ENCODE measurements around the gene SEC61B. TPM values are rescaled to one million over a fixed set of nuclear protein-coding genes. Genes with fewer than 3 reads are reported as not detected.

SEC61B gene
- total RNA-seq, 1 experiment from 2014 or later = 125 TPM

- ATAC-seq (no peak), DNase-seq (ENCODE audit: low read depth, low spot score) (no peak)
- Histone ChIP-seq H3K4me2 (ENCODE audit: low read length) (no peak overlapping the region), H3K4me1 (ENCODE audit: control insufficient read depth in 1 of 2, insufficient read depth in 2 of 2, low read length in 2 of 2) (no peaks in the 10 kb centered on the region), H2AFZ (ENCODE audit: low read depth, low read length, poor library complexity, severe bottlenecking) (no peak overlapping the region), H3K36me3 (ENCODE audit: control insufficient read depth in 1 of 2, insufficient read depth in 2 of 2, low read length in 2 of 2) (peaks cover 23 to 28% of the 10 kb centered on the region in 2 experiments; a peak in 3 of 4 replicates), H3K27me3 (ENCODE audit: insufficient read depth, low read length) (no peaks in the 10 kb centered on the region), H3K27ac (ENCODE audit: low read depth, low read length) (no peak overlapping the region), H3K79me2 (ENCODE audit: insufficient read depth, low read length) (peaks cover 29% of the 10 kb centered on the region), H4K20me1 (ENCODE audit: insufficient read depth) (no peaks in the 10 kb centered on the region), H3K9ac (ENCODE audit: low read length) (no peak overlapping the region), H3K4me3 (replicated peaks in 1 of 2; ENCODE audit: low read depth in 1 of 2, low read length in 2 of 2) (no peak overlapping the region), H3K9me2 (ENCODE audit: insufficient read depth) (no peaks in the 10 kb centered on the region), H3K9me3 (ENCODE audit: control insufficient read depth in 1 of 2, insufficient read depth in 1 of 2, low read depth in 1 of 2, low read length in 2 of 2) (no peaks in the 10 kb centered on the region)
- intact Hi-C loops (cut with micrococcal nuclease) = no loop called here
- no TSS peak for BruUV-seq (replicated peaks)
- POLR2A ChIA-PET = no interaction called here
- no peak for TF ChIP-seq ZNF274 (IDR thresholded peaks at IDR 0.05; ENCODE audit: low read depth, low read length)
- TF ChIP-seq RAD21 (IDR thresholded peaks at IDR 0.05; ENCODE audit: low read depth) = no peak
- TF ChIP-seq, protein P1, sequence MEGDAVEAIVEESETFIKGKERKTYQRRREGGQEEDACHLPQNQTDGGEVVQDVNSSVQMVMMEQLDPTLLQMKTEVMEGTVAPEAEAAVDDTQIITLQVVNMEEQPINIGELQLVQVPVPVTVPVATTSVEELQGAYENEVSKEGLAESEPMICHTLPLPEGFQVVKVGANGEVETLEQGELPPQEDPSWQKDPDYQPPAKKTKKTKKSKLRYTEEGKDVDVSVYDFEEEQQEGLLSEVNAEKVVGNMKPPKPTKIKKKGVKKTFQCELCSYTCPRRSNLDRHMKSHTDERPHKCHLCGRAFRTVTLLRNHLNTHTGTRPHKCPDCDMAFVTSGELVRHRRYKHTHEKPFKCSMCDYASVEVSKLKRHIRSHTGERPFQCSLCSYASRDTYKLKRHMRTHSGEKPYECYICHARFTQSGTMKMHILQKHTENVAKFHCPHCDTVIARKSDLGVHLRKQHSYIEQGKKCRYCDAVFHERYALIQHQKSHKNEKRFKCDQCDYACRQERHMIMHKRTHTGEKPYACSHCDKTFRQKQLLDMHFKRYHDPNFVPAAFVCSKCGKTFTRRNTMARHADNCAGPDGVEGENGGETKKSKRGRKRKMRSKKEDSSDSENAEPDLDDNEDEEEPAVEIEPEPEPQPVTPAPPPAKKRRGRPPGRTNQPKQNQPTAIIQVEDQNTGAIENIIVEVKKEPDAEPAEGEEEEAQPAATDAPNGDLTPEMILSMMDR (IDR thresholded peaks at IDR 0.05 in 2 of 3, conservative IDR thresholded peaks at IDR 0.05 in 1 of 3; ENCODE audit: borderline replicate concordance in 1 of 3, insufficient read depth in 1 of 3, low read depth in 2 of 3, low read length in 2 of 3) = no peak
- TF ChIP-seq YY1 (IDR thresholded peaks at IDR 0.05; ENCODE audit: extremely low read depth, insufficient replicate concordance, low read depth, low read length) = no peak
- TF ChIP-seq FOSL1 (IDR thresholded peaks at IDR 0.05; ENCODE audit: low read depth) = no peak
- no peak for TF ChIP-seq SIN3A (IDR thresholded peaks at IDR 0.05; ENCODE audit: low read depth)
- TF ChIP-seq, protein P2, sequence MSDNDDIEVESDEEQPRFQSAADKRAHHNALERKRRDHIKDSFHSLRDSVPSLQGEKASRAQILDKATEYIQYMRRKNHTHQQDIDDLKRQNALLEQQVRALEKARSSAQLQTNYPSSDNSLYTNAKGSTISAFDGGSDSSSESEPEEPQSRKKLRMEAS (IDR thresholded peaks at IDR 0.05) = no peak
- TF ChIP-seq SP1 (IDR thresholded peaks at IDR 0.05; ENCODE audit: low read depth) = no peak
- TF ChIP-seq ZFX (IDR thresholded peaks at IDR 0.05) = no peak
- TF ChIP-seq EZH2 (IDR thresholded peaks at IDR 0.05) = no peak
- no peak for TF ChIP-seq POLR2AphosphoS5 (IDR thresholded peaks at IDR 0.05; ENCODE audit: low read depth, low read length)
- TF ChIP-seq CBX3 (IDR thresholded peaks at IDR 0.05; ENCODE audit: low read depth) = no peak
- TF ChIP-seq TCF7L2 (IDR thresholded peaks at IDR 0.05; ENCODE audit: borderline replicate concordance, extremely low read depth, insufficient read depth, insufficient read length) = no peak
- no peak for TF ChIP-seq ATF3 (IDR thresholded peaks at IDR 0.05)
- no peak for TF ChIP-seq ELF1 (IDR thresholded peaks at IDR 0.05; ENCODE audit: borderline replicate concordance, low read depth)
- RAD21 ChIA-PET (ENCODE audit: low non-redundant PET in 1 of 2, low total read pairs in 2 of 2, uncharacterized antibody in 2 of 2, unreplicated experiment in 2 of 2) = no interaction called here
- CTCF ChIA-PET = no interaction called here
Observed at GRCh38 chr9:99230206-99230605, 8.1 kb downstream of the SEC61B start.
